HG02884 (cell line): ENCODE measurements around the gene CERT1.
A peak's percentile ranks its signal among the peaks of the same experiment; 100 is the strongest.
"Not testable (repeated sequence)": the region's sequence is repeated elsewhere in the genome, so short reads cannot be mapped to it uniquely, and the experiment has no call there.

Experiments
- ATAC-seq: cut with Tn5 transposase; IDR thresholded peaks from one replicate; pipeline ENCODE4 v1.9.1; 2021; ENCODE audit warnings: mild to moderate bottlenecking, moderate library complexity; ENCODE audit not compliant: unreplicated experiment

The CERT1 gene

GRCh38 chr5:75511435-75512382 is at the start of gene CERT1, which contains the start of gene POLK:
Gene CERT1 (minus strand): TSS chr5:75511629. CDS start chr5:75511207, 422 bp downstream.
Gene POLK (plus strand): TSS chr5:75511891.
- ATAC-seq, result peak; percentile 73

- not testable (repeated sequence) for ATAC-seq
Observed at GRCh38 chr5:75560655-75561054, 49.2 kb upstream of the CERT1 start.

- no peak for ATAC-seq
Observed at GRCh38 chr5:75558981-75559632, 47.7 kb upstream of the CERT1 start.

GRCh38 chr5:75558221-75558620 is 46.8 kb upstream of the CERT1 start:
- ATAC-seq, result no peak

DNA sequence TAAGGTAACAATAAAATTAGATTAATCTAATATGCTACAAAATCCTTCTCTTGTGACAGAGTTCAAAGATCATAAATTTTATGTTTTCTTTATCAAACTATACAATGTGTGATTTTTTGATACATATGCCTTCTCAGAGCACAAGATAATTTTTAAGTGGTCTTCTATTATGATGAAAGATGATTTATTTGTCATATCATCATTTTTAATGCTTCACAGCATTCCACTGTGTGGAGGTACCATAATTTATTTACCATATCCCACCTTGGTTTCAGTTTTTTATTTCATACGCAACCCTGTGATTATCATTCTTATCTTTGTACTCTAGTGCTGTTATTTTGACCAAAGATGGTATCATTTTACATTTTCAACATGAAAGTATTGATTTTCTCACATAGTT is 41.9 kb upstream of the CERT1 start:
- no peak for ATAC-seq

DNA sequence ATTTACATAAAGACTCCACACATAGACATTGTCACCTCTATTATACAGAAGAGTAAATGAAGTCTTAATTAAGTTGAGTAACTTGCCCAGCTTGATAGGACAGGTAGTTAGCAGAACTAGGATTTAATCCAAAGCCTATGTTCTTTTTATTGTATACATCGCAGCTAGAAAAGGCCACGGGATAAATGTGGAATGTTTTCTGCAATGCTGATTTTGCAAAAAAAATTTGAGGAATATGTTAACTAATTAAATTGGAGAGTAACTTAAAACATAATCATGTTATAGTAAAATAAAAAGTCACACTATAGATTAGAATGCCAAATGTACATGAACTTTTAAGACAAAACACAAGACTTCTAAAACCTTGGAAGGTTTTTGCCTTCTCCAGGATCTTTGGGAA is 41.3 kb upstream of the CERT1 start:
- no peak for ATAC-seq

GRCh38 chr5:75551471-75551870 is 40.0 kb upstream of the CERT1 start:
- ATAC-seq, result no peak

DNA sequence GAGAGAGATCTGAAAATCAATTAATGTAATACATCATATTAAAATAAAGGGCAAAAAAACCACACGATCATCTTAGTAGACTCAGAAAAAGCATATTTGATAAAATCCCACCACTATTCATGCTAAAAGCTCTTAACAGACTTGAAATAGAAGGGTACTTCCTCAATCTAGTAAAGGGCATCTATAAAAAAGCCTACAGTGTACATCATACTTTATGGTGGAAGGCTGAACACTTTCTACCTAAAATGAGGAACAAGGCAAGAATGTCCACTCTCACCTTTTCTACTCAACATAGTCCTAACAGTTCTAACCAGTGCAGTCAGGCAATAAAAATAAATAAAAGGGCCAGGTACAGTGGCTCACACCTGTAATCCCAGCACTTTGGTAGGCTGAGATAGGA is 39.2 kb upstream of the CERT1 start:
- ATAC-seq, result no peak

GRCh38 chr5:75547812-75548211 is 36.4 kb upstream of the CERT1 start:
- ATAC-seq, result no peak

DNA sequence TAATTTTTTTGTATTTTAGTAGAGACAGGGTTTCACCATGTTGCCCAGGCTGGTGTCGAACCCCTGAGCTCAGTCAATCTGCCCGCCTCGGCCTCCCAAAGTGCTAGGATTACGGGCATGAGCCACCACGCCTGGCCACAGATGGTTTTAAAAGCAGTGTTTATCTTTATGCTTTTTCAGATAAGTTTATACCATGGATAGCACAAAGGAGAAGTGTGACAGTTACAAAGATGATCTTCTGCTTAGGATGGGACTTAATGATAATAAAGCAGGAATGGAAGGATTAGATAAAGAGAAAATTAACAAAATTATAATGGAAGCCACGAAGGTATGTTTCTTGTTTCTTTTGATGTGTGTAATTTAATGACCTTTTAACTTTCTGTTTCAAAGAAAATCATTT is 35.4 kb upstream of the CERT1 start:
- ATAC-seq, result no peak

DNA sequence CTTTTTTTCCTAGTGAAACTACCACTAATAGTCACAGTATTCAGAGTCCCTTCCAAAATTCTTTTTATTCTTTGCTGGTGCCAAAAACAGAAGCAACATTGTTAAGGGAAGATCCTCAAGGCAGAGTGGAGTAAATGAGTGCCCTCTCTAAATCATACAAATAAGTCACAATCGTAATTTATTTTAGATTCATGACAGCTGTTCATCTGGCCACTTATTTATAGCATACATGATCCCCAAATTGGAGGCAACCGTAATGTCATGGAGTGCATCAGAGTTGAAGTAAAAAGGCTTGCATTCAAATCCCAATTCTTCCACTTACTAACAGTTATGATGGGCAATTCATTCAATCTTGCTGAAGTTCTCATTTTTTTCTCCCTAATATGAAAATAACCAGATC is 33.7 kb upstream of the CERT1 start:
- no peak for ATAC-seq

GRCh38 chr5:75538211-75538610 is 26.8 kb upstream of the CERT1 start:
- no peak for ATAC-seq

GRCh38 chr5:75536694-75537360 is 25.4 kb upstream of the CERT1 start:
- no peak for ATAC-seq

DNA sequence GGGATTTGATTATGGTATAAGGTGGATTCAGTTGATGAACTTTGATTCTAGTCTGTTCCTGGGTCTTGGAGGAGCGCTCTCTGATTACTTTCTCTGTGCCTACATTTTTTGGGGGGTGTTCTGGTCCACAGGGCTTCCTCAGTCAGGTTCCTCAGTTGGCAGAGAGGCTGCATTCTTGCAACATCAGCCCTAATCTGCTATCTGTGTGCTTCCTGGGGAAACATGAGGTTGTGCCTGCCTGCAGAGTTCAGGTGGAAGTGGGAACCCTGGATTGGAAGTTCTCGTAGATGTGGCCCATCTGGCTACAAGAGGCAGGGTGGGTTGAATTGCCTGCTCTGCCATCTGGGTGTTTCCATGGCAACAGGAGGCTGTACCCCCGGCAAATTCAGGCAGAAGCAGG is 24.7 kb upstream of the CERT1 start:
- ATAC-seq, result no peak

DNA sequence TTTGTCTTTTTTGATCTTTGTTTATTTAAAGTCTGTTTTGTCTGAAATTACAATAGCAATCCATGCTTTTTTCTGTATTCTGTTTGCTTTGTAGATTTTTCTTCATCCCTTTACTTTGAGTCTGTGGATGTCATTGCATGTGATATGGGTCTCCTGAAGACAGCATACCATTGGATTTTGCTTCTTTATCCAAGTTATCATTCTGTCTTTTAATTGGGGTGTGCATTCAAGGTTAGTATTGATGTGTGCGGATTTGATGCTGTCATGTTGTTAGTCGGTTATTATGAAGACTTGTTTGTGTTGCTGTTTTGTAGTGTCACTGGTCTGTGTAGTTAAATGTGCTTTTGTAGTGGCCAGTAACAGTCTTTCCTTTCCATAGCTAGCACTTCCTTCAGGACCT is 23.3 kb upstream of the CERT1 start:
- ATAC-seq, result no peak

DNA sequence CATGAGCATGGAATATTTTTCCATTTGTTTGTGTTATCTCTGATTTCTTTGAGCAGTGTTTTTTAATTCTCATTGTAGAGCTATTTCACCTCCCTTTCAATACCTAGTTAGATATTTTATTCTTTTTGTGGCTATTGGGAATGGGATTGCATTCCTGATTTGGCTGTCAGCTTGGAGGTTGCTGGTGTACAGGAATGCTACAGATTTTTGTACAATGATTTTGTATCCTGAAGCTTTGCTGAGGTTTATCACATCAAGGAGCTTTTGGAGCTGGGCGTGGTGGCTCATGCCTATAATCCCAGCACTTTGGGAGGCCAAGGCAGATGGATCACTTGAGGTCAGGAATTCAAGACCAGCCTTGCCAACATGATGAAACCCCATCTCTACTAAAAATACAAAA is 22.3 kb upstream of the CERT1 start:
- not testable (repeated sequence) for ATAC-seq

DNA sequence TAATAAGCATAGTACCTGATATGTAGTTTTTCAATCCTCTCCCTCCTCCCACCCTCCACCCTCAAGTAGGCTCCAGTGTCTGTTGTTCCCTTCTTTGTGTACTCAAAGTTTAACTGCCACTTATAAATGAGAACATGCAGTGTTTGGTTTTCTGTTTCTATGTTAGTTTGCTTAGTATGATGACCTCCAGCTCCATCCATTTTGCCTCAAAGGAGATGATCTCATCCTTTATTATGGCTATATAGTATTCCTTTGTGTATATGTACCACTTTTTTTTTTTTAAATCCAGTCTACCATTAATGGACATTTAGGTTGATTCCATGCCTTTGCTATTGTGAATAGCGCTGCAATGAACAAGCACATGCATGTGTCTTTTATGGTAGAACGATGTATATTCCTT is 20.8 kb upstream of the CERT1 start:
- no peak for ATAC-seq

GRCh38 chr5:75529185-75529584 is 17.8 kb upstream of the CERT1 start:
- no peak for ATAC-seq

GRCh38 chr5:75526070-75526469 is 14.6 kb upstream of the CERT1 start:
- no peak for ATAC-seq

DNA sequence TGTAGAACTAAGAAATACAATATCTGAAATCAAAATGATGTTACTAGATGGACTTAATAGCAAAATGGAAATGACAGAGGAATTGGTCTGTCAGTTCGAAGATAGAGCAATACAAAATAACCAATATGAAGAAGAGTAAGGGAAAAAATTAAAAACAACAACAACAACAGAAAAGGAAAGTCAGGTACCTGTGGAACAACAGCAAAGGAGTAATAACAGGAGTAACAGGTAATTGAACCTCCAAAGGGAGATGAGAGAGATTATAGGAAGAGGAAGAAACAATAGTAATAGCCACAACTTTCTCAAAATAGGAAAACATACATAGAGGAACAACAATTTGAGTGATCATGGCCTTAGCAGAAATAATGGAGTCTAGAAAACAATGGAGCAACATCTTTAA is 13.9 kb upstream of the CERT1 start:
- no peak for ATAC-seq

- ATAC-seq, result no peak
Observed at GRCh38 chr5:75524591-75524990, 13.2 kb upstream of the CERT1 start.

GRCh38 chr5:75524071-75524470 is 12.6 kb upstream of the CERT1 start:
- peak; percentile 91 for ATAC-seq
